ENCODE data around the gene CISH.
A peak's percentile ranks its signal among the peaks of the same experiment; 100 is the strongest.

The CISH gene

DNA sequence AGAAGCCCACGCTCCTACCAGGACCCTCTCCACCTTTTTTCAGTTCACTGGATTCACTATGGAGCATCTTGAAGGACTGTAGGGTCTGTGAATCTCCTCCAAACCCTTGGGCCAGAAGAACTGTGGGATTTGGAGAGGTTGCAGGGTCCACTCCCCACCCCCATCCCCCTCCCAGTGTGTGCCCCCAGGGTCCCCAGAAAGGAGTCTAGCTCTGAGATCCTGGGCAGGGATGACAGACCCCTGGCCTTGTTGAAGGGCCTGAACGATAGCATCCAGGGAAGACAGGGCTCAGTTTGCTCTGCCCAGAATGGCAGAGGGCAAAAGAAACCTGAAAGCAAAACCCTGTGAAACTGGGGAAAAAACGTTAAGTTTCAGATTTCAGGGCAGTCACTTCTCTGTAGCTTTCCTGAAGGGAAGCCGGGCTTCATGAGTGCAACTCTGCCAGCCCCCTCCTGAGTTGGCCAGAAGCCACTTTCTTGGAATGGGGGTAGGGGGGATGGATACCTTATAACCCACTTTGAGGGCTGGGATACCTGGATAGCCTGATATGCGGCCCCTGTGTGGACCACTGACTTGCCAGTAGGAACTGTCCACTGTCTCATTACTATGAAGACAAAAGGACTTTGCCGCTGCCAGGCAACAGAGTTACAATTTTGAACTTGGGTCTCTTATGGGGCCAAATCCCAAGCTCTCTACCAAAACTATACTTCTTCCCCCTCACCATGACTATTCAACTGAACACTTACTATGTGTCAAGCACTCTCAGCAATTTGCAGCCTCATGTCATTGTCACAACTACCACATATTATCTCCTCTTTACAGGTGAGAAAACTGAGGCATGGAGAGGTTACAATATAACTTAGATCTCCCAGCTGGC, 1.6 kb upstream of the CISH start:
- DNase-seq (ENCODE audit: low read depth in 2 of 2), result no peak

DNA sequence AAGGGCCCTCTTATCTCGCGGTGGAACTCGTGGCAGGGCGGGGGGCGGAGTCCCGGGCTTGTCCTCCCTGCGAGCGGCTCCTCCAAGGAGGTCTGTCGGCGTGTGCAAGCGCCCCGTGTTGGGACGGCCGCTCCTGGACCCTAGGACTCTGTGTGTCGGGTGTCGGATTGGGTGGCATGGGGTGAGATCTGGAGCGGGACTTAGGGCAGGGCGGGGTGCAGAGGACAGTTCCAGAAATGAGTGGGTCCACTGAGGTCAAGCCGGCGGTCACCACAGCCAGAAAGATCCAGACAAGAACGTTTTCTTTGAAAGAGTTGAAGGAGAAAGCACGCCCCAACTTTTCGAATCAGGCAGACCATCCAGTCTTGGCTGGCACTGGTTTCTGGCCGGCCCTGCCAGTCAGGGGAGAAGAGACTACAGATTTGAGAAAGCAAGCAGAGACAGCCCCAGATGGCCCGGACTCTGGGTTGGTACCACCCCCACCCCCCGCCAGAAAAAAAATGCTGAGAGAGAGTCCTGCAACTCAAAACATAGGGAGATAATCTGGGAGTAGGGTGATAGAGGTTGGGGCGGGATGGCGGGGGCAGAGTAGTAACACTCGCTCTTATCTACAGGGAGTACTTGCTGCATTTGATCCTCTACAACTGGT, 784 bp upstream of the CISH start:
- no peak for DNase-seq (ENCODE audit: low read depth in 2 of 2)

DNA sequence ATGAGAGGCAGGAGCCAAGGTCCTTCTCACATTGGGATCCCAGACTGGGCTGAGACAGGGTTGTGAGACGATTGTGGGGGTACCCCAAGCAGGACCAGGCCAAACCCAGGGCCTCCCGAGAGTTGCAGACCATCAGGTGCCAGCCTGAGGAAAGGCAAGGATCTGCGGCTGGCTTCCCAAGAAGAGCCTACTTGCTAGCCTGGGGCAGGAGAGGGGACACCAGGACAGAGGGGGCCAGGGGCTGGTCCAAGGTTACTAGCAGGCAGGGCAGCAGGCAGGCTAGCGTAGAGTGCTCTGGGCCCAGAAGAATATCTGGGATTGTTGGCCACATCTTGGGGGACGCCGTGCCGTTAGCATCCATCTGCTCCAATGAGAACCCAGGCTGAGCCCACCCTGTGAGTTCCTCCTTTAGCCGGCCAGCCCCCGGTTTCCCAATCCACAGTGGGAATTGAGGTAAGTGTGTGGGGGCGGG, 546 bp downstream of the CISH start:
- no peak for DNase-seq (ENCODE audit: low read depth in 2 of 2)

DNA sequence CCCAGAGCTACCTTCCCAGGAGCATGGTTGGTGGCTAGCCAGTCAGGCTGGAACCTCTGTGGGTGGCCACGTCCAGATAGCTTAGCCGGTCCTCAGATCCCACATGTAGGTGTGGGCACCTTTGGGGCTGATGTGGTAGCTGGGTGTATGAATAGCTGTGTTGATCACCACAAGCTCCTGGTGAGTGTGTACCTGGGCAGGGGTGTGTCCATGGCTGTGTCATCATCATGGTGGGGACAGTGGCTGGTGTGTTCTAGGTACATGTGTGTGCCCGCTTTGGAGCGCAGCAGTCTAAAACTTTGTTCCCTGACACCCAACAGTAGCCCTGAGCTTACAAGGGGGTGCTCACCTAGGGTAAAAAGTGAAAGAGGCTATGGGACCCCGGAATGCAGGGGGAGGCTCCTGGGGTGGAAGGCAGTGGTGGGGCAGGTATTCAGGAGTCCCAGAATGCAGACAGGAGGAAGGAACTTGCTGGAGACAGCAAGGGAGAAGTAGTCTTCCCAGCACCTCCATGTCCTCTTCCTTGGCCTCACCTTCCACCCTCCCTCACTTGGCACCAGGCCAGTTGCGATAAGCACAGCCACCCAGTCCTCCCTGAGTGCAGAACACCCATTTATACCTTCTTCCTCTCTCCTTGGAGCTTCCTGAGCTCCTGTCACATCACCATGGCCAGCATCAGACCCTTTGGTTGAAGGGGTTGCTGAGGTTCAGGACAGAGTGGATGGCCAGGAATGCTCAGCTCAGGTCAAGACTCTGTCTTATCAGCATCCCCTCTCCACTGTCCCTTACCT, 1.2 kb downstream of the CISH start:
- no peak for DNase-seq (ENCODE audit: low read depth in 2 of 2)

DNA sequence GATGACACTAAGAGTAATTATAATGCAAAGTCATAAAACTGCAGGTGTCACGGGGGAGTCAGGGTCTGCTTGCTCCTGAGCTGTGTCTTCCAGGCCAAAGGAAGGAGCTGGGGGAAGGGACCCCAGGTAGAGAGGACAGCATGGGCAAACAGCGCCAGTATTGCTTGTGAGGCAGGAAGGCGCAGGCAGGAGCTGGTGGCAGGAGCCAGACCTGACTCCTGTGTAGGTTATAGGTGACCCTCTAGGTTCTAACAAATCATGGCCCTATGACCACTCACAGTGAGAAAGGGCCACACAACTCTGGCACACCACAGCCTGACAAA, 1.9 kb downstream of the CISH start:
- DNase-seq (ENCODE audit: low read depth in 2 of 2), result no peak

DNA sequence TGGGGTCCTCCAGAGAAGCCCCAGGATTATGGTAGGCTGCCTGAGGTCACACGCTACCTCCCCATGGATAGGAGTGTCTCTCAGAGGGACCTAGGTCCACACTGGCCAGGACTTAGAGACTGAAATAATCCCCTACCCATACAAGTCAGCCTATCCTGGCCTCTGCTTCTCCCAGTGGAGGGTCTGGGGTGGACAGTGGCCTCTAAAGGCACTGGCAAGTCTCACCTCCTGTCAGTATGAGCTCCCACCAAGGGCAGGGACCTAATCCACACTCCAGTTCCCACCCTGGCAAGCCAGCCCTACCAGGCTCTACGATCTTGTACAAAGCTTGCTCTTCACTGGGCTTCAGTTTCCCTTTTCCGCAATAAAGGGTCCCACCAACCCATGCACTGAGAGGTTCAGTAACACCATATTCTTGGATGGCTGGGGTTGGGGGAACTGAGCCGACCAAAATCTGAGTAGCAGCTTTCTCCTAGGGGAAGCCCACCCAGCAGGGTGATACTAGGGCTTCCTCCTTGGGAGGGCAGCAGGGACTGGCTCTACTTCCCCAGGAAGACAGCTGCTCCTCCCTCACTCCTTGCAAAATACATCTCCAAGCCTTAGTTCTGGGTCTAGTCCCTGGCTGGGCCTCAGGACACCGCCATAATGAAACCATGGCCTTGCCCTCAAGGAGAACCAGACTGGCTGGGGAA, 2.4 kb downstream of the CISH start:
- DNase-seq (ENCODE audit: low read depth in 2 of 2), result no peak

DNA sequence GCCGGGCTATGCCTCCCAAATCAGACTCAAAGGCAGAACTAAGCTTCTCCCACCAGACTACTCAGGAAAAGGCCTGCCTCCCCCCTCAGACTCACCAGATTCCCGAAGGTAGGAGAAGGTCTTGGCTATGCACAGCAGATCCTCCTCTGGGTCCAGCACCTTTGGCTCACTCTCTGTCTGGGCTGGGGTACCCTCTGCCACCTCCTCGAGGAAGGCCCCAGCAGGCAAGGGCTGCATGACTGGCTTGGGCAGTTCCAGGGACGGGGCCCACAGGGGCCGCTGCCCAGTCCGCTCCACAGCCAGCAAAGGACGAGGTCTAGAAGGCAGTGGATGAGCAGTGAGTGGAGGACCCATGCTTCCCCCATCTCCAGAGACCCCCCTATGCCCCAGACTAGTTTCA, 3.3 kb downstream of the CISH start:
- no peak for DNase-seq (ENCODE audit: low read depth in 2 of 2)

DNA sequence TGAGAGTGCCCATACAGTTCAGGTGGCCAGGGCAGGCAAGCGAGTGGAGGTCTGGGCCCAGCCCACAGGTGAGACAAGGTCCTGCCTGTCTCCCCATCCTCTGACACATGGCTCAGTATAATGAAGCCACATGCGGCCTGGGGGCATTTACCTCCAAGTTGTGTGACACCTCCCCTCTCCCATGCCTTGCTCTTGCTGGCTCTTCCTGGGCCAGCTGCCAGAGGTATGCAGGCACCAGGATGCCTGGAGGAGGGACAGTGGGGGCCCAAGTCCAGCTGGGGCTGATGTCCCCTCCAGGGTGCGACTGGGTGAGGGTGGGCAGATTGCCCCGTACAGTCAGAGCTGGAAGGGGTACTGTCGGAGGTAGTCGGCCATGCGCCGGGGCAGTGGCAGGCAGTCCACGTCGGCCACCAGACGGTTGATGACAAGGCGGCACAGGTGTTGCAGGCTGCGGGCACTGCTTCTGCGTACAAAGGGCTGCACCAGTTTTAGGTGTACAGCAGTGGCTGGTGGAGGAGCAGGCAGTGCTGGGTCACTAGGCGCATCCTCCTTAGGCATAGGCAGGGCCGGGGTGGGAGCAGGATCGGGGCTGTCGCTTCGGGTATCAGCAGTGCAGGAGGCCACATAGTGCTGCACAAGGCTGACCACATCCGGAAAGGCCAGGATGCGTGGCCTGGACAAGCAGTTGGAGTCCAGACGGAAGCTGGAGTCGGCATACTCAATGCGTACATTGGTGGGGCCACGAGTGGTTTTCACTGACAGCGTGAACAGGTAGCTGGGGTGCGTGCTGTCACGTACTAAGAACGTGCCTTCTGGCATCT, 4.1 kb downstream of the CISH start:
- DNase-seq (ENCODE audit: low read depth in 2 of 2), result no peak

DNA sequence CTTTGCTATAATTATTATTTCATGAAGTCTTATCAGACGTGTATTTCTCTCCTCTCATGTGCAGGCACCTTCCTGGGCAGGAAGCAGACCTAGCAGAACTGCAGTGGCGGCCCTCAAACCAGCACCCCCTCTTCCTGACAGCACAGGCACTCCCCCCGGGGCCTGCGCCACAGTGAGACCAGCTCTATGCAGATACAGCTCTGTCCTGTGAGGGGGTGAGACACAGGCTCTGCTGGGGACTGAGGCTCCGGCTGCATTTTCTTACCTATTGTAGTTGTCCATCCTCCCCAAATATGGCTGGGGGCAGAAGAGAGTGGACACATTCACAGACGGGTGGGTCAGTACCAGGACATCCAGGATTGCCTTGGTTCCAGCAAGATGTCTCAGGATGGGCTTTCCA, 5.0 kb downstream of the CISH start:
- no peak for DNase-seq (ENCODE audit: low read depth in 2 of 2)

DNA sequence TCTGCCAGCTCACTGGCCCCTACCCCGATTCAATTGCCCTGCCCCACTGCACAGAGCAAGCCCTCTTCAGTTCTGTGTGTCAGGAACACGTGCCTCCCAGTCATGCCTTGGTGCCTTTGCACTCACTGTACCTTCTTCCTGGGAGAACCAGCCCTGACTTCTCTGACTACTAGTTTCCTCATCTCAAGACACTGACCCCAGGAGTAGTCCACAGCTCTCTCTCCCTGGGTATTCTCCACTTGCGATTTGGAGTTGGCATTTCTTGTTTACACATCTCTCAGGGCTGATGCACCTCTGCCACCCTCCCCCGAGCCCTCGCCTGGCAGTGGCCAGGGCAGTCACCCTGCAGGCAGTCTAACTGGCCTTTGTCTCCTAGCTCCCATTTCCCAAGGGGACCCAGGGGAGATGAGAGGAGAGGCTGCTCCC, 5.7 kb downstream of the CISH start:
- DNase-seq (ENCODE audit: low read depth in 2 of 2), result no peak

DNA sequence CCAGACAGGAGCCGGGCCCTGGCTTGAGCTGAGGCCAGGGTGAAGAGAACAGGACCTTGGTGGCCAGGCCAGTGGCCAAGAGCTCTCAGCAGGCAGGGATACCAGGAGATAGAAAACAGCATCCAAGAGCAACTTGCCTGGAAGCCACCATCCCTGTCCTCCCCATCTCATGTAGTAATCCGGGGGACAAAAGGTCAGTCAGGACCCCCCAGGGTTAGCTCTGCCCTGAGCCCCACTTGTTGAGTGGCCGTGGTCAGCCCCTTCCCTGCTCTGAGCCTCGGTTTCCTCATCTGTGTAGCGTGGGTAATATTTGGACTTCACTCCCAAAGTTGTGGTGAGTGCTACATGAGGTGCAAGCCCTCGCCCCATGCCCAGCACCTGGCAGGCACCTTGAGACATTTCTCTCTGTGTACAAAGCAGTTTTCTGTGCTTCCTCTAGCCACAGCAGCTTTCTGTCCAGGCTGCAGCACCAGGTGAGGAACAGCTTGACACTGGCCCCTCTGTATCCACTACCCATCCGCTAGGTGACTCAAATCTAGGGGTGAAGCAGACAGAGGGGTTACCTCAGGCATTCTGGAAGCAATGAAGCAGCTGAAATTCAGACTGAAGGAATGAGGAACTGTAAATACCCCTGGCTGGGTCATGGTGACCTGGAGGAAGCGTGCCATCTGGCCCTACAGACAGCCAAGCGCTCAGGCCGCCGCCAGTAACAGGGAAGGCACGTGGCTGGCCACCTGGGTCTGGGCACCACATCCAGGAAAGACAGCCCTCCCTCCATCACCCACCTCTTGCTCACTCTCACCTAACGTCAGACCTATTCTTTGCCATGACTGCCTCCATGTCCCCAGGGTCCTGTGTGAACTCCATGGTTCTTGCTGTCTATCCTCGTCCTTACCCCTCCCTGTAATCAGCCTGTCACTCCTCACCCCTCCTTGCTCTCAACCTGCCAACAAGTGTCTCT, 6.7 kb downstream of the CISH start:
- DNase-seq (ENCODE audit: low read depth in 2 of 2), result no peak

DNA sequence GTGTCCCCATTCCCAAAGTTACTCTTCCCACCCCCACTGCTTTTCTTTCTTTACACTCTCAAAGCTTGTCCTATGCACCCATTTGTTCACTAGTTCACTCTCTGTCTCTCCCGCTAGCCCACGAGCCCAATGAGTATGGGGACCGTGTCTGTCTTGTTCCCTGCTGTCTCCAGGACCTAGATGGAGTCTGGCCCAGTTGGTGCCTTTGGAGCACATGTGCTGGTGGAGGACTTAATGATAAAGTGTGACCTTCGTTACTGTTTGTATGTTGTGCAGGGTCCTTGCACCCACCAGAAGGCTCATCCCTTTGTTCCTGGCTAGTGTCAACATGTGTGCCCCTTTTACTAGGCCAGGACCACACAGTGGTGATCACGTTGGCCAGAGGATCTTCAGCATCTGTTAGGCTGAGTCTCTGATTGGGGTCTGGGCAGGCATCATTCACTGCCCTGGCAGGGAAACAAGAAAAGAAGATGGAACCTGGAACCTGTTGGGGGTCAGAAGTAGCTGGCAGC, 7.4 kb downstream of the CISH start:
- no peak for DNase-seq (ENCODE audit: low read depth in 2 of 2)

DNA sequence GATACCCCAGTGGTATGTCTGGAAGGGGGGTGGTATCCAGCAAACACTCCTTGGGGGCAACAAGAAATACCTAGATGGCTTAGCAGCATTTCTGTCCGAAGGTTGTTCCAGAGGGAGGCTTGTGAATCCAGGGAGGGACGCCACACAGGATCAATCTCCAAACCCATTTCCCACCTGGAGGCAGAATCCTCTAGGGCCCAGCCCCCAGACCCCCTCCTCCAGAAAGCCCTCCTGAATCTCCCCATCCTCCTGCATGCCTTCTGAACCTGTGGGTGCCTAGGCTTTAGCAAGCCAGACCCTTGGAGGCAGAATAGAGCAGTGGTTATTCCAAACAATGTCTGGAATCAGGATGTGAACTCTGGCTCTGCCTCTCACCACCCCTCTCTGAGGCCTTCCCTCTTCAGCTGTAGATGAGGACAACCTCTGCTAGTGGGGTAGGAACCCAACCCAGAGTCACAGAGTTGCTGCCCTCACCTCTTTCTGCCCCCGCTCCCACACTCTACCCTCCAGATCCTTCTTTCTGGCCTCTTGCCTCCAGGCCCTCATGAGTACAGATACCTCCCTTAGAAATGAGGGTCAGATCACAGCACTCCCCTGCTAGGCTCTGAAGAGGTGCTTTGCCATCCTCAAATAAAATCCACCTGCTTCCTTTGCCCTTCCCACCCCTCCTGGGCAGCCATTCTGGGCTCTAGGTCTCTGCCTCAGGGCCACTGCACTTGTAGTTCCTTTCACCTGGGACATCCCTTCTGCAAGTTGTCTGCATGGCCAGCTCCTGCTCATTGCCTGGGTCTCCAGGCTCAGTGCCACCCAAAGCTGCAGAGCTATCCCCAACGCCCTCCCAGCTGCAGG, 8.1 kb downstream of the CISH start:
- DNase-seq (ENCODE audit: low read depth in 2 of 2), result no peak

DNA sequence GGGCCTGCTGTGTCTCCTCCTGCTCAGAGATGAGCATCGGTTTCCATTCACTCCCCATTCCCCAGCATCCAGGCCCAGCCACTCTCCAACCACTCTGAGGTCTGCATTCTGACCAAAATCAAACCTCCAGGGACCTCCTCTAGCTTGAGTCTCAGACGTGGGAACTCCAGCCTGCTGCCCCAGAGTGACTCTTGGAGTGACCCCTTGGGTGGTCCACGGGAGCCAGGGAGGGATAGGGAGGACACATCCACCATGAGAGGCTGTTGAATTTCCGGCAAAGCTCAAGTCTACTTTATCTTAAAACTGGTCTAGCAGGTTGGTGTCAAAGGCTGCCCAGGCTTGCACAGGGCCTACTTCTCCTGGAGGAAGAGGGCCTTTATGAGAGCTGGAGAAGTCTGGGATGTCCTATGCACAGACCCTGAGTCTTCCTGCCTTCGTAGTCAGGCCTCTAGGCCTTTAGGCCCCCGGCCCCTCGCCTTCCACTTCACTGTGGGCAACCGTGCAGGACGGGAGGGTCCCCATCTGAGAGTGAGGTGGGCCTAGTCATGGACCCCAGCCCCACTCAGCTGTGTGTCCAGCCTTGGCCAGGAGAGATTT, 8.9 kb downstream of the CISH start:
- no peak for DNase-seq (ENCODE audit: low read depth in 2 of 2)

DNA sequence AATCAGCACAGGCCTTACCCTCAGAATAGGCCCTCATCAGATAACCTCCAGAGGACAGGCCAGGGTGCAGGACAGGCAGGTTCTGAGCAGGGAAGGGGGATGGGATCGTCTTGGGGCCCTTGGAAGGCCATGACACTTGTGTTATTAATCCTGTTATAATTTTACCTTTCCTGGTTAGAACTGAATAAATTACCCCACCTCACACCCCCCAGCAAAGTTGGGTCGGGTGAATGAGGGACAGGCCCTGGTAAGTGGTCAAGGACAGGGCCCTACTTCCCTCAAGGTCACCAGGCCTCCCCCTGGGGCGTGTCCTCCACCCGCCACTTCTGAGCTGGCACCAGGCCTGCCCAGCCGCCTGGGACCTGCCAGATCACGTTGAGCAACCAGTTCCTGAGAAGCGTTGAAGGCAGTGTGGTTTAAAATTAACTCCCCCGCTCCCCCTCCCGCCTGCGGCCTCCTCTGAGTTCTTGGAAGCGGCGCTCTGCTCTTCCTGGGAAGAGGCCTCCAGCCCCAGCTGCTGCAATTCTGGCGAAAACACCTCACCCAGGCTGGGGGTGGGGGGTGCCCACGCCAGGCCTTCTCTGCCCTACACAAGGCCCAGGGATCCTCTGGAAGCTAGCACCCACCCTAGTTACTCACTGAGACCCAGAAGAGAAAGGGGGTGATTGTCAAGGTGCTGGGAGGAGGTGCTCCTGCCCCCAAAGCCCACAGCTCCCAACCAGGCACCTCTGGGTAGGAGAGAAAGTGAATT, 10.6 kb downstream of the CISH start:
- DNase-seq (ENCODE audit: low read depth in 2 of 2), result peak; percentile 86 to 94

DNA sequence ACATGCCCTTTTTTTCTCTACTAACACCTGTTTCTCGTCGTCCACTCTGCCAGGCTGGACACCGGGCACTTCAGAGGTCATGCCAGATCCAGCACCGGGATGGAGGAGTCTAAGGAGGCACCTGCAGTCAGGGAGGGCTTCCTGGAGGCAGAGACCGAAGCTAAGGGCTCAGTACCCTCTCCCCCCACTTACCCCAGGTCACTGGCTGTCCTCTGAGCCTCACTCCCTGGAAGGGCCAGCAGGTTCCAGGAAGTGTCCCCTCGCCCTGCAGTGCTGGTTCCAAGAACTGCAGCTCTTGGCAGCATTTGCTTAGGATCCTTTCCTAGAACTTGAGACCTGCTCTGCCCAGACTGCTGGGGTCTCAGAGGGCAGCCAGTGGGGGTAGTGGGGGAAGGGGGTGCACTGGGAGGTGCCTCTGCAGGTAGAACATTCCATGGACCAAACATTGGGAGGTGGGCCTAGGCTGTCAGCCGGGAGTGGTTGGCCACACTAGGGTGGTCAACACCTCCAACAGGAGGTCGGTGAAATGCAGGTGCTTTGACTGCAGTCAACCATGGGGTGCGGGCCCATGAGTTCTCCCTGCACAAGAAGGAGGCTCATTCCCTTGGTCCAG, 11.3 kb downstream of the CISH start:
- DNase-seq (ENCODE audit: low read depth in 2 of 2), result no peak

DNA sequence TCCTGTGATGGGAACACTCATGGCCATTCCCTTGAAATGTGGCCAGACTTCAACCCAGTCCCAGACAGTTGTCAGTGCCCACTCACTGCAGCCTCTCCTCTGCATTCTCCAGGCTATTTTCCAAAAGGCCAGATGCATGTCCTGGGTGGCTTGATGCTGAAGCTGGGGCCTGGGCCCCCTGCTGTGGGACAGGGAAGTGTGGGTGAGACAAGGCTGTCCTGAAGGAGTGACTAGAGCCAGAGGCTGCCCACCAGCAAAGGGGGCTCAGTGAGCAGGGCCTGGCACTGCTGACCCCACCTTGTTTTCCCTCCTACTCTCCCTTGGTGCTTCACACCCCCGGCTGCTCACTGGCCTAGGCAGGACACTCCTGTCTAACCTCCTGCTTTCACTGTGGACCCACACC, 11.9 kb downstream of the CISH start:
- no peak for DNase-seq (ENCODE audit: low read depth in 2 of 2)

Measured in stimulated activated CD8-positive, alpha-beta memory T cell treated with anti-CD3 and anti-CD28 coated beads, Interleukin-15, amount 100 ng/mL, for 4 hours (primary cell).